Activated T-helper 1 cell treated with anti-CD3 and anti-CD28 coated beads, Interleukin-12 subunit alpha, Interleukin-12 subunit beta, Interleukin-2, Interleukin-4 antibody, amounts not matched to agents 30 ng/mL and 10 ng/mL and 1 ng/mL, durations not matched to agents 14 hours and 24 hours and 36 hours (primary cell): ENCODE data around the gene ATP5F1E. TPM values are rescaled to one million over a fixed set of nuclear protein-coding genes. Genes with fewer than 3 reads are reported as not detected.

Source experiments
- DNase-seq: peaks from one replicate; pipeline ENCODE4 v3.0.0; 2021; ENCODE audit warnings: low spot score
- H3K27ac Mint-ChIP-seq: one replicate; pipeline ENCODE4 v1.8.0; 2021; ENCODE audit warnings: mild to moderate bottlenecking, mixed read lengths
- H3K27me3 Mint-ChIP-seq: one replicate; pipeline ENCODE4 v1.8.0; 2022; ENCODE audit warnings: mild to moderate bottlenecking, moderate library complexity, mixed read lengths; ENCODE audit not compliant: insufficient read depth
- H3K36me3 Mint-ChIP-seq: one replicate; pipeline ENCODE4 v1.8.0; 2021; ENCODE audit warnings: low read depth, mixed read lengths
- H3K4me1 Mint-ChIP-seq: one replicate; pipeline ENCODE4 v1.8.0; 2021; ENCODE audit warnings: low read depth, mixed read lengths
- H3K4me3 Mint-ChIP-seq: one replicate; pipeline ENCODE4 v1.8.0; 2021; ENCODE audit warnings: mild to moderate bottlenecking, moderate library complexity, mixed read lengths
- H3K9me3 Mint-ChIP-seq: one replicate; pipeline ENCODE4 v1.8.0; 2021; ENCODE audit warnings: mixed read lengths
- intact Hi-C: fragments of 100-400 bp; cut with micrococcal nuclease; formaldehyde crosslinking; loops from one replicate; pipeline ENCODE4 v1.15.1; 2024
- total RNA-seq: library from RNA; stranded (reverse); gene quantifications from 2 replicates; pipeline ENCODE4 v1.2.3, GENCODE V29; 2022

The ATP5F1E gene
- total RNA-seq, 1 donor from 2014 or later, result 81.3 TPM

- Mint-ChIP-seq H3K9me3 (no peaks in the 10 kb centered on the region), H3K4me3 (peak overlapping the region; percentile 93), H3K27ac (peak overlapping the region; percentile 59), H3K27me3 (no peaks in the 10 kb centered on the region), H3K4me1 (peaks cover 57% of the 10 kb centered on the region), H3K36me3 (peaks cover 37% of the 10 kb centered on the region)
- intact Hi-C loops, result no loop called here
- no peak for DNase-seq
Measured at GRCh38 chr20:59040667-59041066, 8.5 kb upstream of the ATP5F1E start.

GRCh38 chr20:59039233-59039632 is 7.1 kb upstream of the ATP5F1E start:
- intact Hi-C loops, result no loop called here
- H3K9me3 Mint-ChIP-seq, result no peaks in the 10 kb centered on the region
- H3K36me3 Mint-ChIP-seq, result peaks cover 47% of the 10 kb centered on the region
- DNase-seq, result no peak
- H3K27me3 Mint-ChIP-seq, result no peaks in the 10 kb centered on the region
- peak overlapping the region; percentile 33 for H3K27ac Mint-ChIP-seq
- H3K4me1 Mint-ChIP-seq, result peaks cover 61% of the 10 kb centered on the region
- peak overlapping the region; percentile 59 for H3K4me3 Mint-ChIP-seq

- Mint-ChIP-seq H3K9me3 (no peaks in the 10 kb centered on the region), H3K4me3 (no peak overlapping the region), H3K4me1 (peaks cover 56% of the 10 kb centered on the region), H3K27me3 (no peaks in the 10 kb centered on the region), H3K27ac (no peak overlapping the region), H3K36me3 (peaks cover 56% of the 10 kb centered on the region)
- intact Hi-C loops, result no loop called here
- DNase-seq, result no peak
Measured at GRCh38 chr20:59037386-59037785, 5.3 kb upstream of the ATP5F1E start.

GRCh38 chr20:59035381-59035780 is 3.2 kb upstream of the ATP5F1E start:
- Mint-ChIP-seq H3K36me3 (peaks cover 59% of the 10 kb centered on the region), H3K4me1 (peaks cover 57% of the 10 kb centered on the region), H3K9me3 (no peaks in the 10 kb centered on the region), H3K27ac (no peak overlapping the region), H3K27me3 (no peaks in the 10 kb centered on the region), H3K4me3 (no peak overlapping the region)
- intact Hi-C loops, result no loop called here
- DNase-seq, result no peak

GRCh38 chr20:59033616-59034165 is 1.6 kb upstream of the ATP5F1E start:
- no peak for DNase-seq
- Mint-ChIP-seq H3K4me3 (peak overlapping the region; percentile 65), H3K27me3 (no peaks in the 10 kb centered on the region), H3K27ac (no peak overlapping the region), H3K36me3 (peaks cover 61% of the 10 kb centered on the region), H3K9me3 (no peaks in the 10 kb centered on the region), H3K4me1 (peaks cover 57% of the 10 kb centered on the region)
- intact Hi-C loops, result loop anchor here (2.0 to 5.0 kb wide), 3 partner anchors 381 to 1641 kb away; partner anchors contain the start of genes RAB22A, RBM38 and STX16

- Mint-ChIP-seq H3K4me3 (peak overlapping the region; percentile 90), H3K27me3 (no peaks in the 10 kb centered on the region), H3K9me3 (no peaks in the 10 kb centered on the region), H3K27ac (peak overlapping the region; percentile 89), H3K4me1 (peaks cover 60% of the 10 kb centered on the region), H3K36me3 (peaks cover 64% of the 10 kb centered on the region)
- DNase-seq, result no peak
- intact Hi-C loops, result loop anchor here (2.0 to 5.0 kb wide), 3 partner anchors 381 to 1641 kb away; partner anchors contain the start of genes RAB22A, RBM38 and STX16
Measured at GRCh38 chr20:59033093-59033492, 958 bp upstream of the ATP5F1E start.

- Mint-ChIP-seq H3K27me3 (no peaks in the 10 kb centered on the region), H3K4me1 (peaks cover 60% of the 10 kb centered on the region), H3K9me3 (no peaks in the 10 kb centered on the region), H3K4me3 (peak overlapping the region; percentile 90), H3K27ac (peak overlapping the region; percentile 89), H3K36me3 (peaks cover 65% of the 10 kb centered on the region)
- no peak for DNase-seq
- intact Hi-C loops, result loop anchor here (1.0 to 5.0 kb wide), 9 partner anchors 10 to 1640 kb away; partner anchors contain the start of genes CTSZ, NELFCD, PRELID3B and RAB22A
Measured at GRCh38 chr20:59032713-59033059, 551 bp upstream of the ATP5F1E start.

GRCh38 chr20:59031564-59032022 is 542 bp downstream of the ATP5F1E start:
- Mint-ChIP-seq H3K9me3 (no peaks in the 10 kb centered on the region), H3K4me1 (peaks cover 60% of the 10 kb centered on the region), H3K36me3 (peaks cover 67% of the 10 kb centered on the region), H3K4me3 (peak overlapping the region; percentile 90), H3K27me3 (no peaks in the 10 kb centered on the region), H3K27ac (peak overlapping the region; percentile 94)
- DNase-seq, result no peak
- intact Hi-C loops, result loop anchor here (1.0 to 5.0 kb wide), 9 partner anchors 11 to 1639 kb away; partner anchors contain the start of genes CTSZ, NELFCD, PRELID3B and RAB22A

- Mint-ChIP-seq H3K27me3 (no peaks in the 10 kb centered on the region), H3K9me3 (no peaks in the 10 kb centered on the region), H3K4me1 (peaks cover 61% of the 10 kb centered on the region), H3K4me3 (peak overlapping the region; percentile 90), H3K27ac (peak overlapping the region; percentile 94), H3K36me3 (peaks cover 67% of the 10 kb centered on the region)
- intact Hi-C loops, result loop anchor here (5.0 kb wide), 2 partner anchors 379 to 1639 kb away; partner anchors contain the start of genes RBM38 and STX16
- DNase-seq, result no peak
Measured at GRCh38 chr20:59030911-59031563, 1.1 kb downstream of the ATP5F1E start.

- peaks cover 63% of the 10 kb centered on the region for H3K4me1 Mint-ChIP-seq
Measured at GRCh38 chr20:59028812-59029211, 3.3 kb downstream of the ATP5F1E start.

GRCh38 chr20:59027741-59028320 is 4.3 kb downstream of the ATP5F1E start:
- Mint-ChIP-seq H3K27me3 (no peaks in the 10 kb centered on the region), H3K9me3 (no peaks in the 10 kb centered on the region), H3K27ac (no peak overlapping the region), H3K4me1 (peaks cover 62% of the 10 kb centered on the region), H3K4me3 (peak overlapping the region; percentile 1), H3K36me3 (peaks cover 66% of the 10 kb centered on the region)
- intact Hi-C loops, result no loop called here
- no peak for DNase-seq

More at GRCh38 chr20:59028812-59029211, 3.3 kb downstream of the ATP5F1E start:
- Mint-ChIP-seq H3K4me3 (peak overlapping the region; percentile 65), H3K36me3 (peaks cover 66% of the 10 kb centered on the region), H3K9me3 (no peaks in the 10 kb centered on the region), H3K27me3 (no peaks in the 10 kb centered on the region), H3K27ac (no peak overlapping the region)
- intact Hi-C loops, result no loop called here
- DNase-seq, result no peak

- DNase-seq, result no peak
- H3K9me3 Mint-ChIP-seq, result no peaks in the 10 kb centered on the region
- no peaks in the 10 kb centered on the region for H3K27me3 Mint-ChIP-seq
- H3K4me3 Mint-ChIP-seq, result no peak overlapping the region
- H3K4me1 Mint-ChIP-seq, result peaks cover 59% of the 10 kb centered on the region
- intact Hi-C loops, result no loop called here
- peaks cover 68% of the 10 kb centered on the region for H3K36me3 Mint-ChIP-seq
- peak overlapping the region; percentile 37 for H3K27ac Mint-ChIP-seq
Measured at GRCh38 chr20:59026904-59027740, 5.0 kb downstream of the ATP5F1E start.
